CD4-positive, alpha-beta T cell treated with Interleukin-21 for 1 hour (primary cell): Measurements from ENCODE around the gene MRPL34.
"Not testable (repeated sequence)": the region's sequence is repeated elsewhere in the genome, so short reads cannot be mapped to it uniquely, and the experiment has no call there.

Source experiments
- DNase-seq: peaks from one replicate; pipeline ENCODE4 v3.0.0-alpha.2; 2020

MRPL34 gene

DNA sequence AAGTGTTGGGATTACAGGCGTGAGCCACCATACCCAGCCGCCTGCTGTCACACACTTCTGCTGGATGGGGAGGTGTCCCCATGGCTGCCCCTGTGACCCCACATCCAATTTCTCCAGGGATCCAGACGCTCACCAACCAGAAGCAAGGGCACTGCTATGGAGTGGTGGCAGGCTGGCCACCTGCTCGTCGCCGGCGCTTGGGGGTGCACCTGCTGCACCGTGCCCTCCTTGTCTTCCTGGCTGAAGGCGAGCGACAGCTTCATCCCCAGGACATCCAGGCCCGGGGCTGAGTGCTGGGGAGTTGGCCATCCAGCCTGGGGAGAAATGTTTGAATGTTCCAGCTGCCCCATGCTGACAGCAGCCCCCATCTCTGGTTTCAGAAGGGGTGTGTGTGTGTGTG is 19.4 kb upstream of the MRPL34 start:
- no peak for DNase-seq

DNA sequence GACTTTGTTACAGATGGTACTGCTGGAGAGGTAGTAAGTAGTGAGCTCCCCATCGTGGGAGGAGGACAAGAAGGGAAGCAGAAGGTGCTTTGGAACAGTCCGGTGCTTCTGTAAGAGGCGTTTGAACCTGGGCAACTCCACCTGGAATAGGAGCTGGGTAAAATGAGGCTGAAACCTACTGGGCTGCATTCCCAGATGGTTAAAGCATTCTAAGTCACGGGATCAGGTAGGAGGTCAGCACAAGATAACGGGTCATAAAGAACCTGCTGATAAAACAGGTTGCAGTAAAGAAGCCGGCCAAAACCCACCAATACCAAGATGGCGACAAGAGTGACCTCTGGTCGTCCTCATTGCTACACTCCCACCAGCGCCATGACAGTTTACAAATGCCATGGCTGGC is 18.9 kb upstream of the MRPL34 start:
- no peak for DNase-seq

DNA sequence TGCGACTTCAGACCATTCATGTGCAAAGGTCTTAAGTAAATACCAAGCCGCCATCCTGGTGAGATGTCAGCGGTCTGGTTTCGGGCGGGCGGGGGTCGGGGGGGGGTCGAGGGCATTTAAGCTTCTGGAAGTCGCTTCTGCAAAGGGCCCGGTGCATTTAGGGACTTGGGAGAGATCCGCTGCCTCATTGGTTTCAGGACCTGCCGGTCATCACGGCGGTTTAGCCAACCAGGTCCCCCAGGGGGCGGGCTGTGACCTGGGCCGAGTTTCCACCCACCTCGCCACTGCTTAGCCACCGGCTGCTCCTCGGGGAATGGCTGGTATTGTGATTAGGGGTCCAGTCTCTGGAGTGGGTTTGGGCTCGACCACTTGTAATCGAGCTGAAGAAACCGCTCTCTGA is 16.2 kb upstream of the MRPL34 start:
- peak; percentile 37 for DNase-seq

DNA sequence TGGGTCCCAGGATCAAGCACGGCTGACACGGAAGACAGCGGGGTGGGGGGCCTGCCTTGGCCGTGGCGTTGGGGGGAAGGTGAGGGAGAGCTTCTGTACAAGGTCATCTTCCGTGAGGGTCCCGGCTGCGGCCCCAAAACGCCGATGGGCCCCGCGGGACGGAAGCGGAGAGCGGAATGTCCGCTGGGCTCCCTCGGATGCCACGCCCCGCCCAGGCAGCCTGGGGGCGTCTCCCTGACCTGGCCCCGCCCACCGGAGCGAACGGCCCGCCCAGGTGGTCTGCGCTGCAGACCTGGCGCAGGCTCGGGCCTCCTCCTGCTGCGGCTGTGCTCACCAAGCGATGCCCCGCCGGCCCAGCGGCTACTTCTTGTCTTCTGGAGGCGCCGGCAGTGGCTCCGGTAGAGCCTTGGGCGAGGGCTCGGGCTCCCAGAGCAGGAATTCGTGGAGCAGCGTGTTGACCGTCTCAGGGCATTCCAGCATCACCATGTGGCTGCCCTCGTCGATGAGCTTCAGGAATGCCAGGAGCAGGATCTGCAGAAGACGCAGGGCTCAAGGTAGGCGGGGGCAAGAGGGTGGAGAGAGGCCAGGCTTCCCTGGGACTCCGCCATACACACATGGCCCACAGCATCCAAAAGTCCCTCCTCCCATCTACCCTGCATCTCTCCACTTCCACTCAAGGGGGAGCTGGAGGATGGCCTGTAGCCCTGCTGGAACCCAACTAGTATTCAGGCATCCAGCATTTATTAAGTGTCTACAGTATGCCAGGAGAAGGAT is 13.2 kb upstream of the MRPL34 start:
- DNase-seq = peak; percentile 87

DNA sequence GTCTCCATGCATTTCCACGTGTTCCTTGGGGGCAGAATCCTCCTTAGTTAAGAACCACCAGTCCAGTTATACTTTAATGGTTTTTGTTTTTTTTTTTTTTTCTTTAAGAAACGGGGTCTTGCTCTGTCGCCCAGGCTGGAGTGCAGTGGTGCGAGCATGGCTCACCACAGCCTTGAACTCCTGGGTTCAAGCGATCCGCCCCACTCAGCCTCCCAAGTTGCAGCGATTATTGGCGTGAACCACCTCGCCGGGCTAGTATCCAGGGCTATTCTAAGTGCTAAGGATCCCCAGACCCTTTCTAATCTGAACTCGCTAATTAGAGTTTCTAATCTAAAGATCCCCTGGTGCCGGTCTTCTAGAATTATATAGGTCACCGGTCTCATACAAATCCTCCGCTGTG is 12.1 kb upstream of the MRPL34 start:
- DNase-seq = no peak

DNA sequence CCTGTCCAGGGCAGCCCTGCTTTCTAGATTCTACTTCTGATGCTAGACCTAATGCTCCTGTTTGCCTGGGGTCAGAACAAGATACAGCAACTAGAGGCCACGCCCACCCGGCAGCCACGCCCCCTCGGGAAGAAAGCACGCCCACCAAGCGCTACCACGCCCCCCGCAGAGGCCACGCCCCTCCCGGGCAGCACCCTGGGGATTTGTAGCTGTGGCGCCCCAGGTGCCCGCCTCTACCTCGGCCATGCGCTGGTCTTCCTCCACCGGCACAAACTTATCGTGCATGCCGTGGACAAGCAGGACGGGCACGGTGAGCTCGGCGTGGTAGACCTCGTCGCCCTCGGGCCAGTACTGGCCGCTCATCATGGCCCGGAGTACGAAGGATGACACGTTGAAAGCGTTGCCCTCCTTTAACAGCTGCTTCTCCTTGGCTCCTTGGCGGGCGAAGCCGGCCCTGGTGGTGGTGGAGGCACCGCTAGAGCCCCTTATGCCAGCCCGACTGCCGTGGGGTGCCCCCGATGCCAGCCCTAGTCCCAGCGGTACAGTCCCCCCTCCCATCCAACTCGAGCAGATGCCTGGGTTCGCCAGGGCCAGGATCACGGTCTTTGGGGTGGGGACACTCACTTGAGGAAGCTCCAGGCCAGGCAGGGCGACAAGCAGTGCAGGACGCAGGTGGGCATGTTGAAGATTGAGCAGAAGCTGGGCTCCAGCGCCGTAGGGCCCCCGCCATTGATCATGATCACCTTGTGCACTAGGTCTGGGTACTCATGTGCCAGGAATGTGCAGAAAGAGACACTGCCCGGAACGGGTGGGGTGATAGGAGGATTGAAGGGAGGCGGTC is 11.4 kb upstream of the MRPL34 start:
- DNase-seq = peak; percentile 58

DNA sequence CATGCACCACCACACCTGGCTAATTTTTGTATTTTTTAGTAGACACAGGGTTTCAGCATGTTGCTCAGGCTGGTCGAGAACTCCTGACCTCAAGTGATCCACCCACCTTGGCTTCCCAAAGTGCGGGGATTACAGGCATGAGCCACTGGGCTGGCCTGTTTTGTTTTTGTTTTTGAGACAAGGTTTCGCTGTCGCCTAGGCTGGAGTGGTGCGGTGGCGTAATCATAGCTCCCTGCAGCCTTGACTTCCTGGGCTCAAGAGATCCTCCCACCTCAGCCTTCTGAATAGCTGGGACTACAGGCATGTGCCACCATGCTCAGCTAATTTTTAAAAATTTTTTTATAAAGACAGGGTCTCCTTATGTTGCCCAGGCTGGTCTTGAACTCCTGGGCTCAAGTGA is 10.1 kb upstream of the MRPL34 start:
- DNase-seq = not testable (repeated sequence)

DNA sequence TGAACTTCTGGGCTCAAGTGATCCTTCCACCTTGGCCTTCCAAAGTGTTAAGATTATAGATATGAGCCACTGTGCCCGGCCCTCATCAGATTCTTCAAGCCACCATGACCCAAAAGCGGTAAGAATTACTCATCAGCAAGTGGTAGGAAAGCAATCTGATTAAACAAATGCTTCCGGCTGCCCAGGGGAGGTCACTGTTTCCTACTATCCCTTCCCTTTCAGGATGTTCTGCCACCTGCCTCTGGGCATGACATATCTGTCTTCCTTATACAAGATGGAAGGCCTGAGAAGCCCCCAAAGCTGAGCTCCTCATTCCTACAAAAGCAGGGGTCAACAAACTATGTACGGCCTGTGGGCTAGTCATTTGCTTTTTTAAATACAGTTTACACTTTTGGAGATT is 9.4 kb upstream of the MRPL34 start:
- no peak for DNase-seq

DNA sequence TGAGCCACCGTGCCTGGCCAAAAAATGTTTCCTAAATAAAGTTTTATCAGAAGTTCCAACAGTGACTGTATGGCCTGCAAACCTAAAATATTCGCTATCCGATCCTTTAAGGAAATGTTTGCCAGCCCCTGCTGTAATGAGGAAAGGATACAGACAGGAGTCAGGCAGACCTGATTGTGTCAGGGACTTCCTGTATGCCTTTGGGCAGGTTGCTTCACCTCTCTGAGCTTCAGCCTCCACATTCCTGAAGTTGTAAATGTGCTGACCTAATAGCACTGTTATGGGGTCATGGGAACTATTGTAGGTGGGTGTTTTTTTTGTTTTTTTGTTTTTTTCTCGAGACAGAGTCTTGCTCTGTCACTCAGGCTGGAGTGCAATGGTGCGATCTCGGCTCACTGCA is 8.7 kb upstream of the MRPL34 start:
- no peak for DNase-seq

DNA sequence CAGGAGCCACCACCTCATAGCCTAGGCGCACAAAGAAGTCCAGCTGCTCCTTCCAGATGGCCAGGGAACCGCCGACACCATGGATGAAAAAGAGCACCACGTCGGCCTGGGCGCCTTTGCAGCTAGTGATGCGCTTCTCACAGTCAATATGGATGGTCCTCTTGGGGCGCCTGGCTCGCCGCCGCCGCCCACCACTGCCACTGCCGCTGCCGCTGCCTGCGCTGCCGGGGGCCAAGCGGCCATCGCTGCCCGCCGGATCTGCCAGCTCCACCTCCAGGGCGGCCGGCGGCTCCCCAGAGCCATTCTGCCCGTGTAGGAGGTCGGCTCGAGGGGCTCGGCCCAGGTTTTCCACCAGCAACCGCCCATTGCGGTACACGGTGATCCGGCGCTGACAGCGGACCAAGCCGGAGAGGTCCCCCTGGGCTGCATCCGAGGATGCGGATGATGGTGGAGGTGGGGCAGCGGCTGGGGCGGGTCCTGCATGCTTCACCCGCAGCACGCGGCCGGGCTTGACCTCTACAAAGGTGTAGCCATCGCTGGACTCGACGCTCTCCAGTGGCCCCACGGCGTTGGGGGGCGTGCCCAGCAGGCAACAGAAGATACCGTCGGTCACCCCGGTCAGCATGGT is 4.6 kb upstream of the MRPL34 start:
- no peak for DNase-seq

DNA sequence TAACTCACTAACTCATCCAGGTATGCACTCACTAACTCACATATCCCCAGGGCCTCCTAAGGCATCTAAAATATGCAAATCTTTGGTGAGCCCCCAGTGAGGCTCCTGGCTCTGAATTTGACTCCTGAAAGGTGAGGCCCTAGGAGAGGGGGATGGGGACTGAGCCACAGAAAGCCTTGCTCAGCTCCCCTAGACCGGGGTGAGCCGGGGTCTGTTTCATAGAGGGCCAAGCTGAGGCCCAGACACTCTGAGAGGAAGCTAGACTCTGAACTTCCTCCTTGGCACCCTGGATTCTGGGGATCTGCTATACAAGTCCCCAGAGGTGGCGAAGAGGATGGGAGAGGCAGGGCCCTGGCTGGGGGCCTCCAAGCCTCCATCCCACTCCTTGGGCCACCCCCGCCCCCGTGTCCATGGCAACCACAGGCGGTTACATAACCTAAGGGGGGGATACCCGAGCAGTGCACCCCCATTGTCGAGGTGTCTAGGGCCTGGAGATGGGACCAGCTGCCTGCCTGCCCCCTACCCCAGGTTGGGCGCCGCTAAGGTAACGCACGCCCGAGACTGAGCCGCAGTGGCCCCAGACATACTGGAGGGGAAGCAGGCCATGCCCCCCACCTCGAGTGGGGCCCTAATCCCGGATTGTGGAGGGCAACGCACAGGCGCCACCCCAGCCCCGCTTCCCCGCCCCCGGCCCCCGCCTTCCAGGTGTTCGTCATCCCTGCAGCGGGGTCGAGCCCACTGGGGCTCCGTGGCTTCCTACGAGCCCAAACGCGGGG is 3.1 kb upstream of the MRPL34 start:
- DNase-seq = peak; percentile 29

DNA sequence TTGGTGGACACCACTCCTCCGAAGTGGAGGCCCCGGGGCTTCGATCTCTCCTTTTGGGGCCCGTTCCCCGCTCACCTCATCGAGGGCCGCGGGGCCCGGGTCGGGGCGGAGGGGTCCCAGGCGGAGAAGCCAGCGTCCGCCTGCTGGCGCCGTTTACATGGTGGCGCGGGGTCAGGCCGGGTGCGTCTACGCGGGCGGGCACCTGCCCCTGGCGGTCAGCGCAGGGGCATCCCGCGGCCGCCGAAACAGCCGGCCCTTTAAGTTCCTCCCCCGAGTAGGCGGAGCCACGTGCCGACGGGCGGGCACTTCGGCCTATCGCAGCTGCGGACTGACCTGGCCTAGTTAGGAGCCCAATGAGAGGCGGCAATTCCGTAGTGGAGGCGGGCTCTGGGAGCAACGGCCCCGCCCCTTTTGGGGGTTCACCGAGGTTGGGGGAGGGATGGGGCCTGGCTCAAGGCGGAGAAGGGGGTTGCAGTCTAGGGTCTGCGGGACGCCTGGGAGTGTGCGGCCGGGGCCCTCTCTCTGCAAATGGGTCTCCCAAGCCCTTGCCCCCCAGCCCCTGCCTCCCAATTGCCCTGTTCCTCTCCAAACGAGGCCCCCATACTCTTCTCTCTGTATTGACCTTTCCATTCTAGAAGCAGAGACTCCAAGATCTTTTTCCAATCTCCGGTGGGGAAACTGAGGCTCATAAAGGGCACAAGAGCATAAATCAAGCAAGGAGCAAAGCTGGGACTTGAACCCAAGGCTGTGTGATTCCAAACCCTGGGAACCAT is 2.3 kb upstream of the MRPL34 start, which contains the start of gene ABHD8:
TSS of gene ABHD8 (minus strand) at position 259 of the 773 bp plus-strand sequence. CDS start 1,809 bp downstream, outside the sequence.
- peak; percentile 95 for DNase-seq

DNA sequence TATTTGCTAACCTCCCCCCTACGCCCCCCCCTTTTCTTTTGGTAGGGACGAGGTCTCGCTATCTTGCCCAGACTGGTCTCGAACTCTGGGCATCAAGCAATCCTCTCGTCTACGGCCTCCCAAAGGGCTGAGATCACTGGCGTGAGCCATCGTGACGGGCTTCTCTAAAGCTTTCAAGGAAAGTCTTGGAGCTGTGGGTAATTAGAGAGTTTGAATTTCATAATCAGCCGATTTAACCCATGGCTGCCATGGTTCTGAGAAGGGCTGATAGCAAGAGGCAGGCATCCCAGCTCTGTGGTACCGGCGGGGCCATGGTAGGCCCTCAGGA is 1.8 kb upstream of the MRPL34 start:
- no peak for DNase-seq

DNA sequence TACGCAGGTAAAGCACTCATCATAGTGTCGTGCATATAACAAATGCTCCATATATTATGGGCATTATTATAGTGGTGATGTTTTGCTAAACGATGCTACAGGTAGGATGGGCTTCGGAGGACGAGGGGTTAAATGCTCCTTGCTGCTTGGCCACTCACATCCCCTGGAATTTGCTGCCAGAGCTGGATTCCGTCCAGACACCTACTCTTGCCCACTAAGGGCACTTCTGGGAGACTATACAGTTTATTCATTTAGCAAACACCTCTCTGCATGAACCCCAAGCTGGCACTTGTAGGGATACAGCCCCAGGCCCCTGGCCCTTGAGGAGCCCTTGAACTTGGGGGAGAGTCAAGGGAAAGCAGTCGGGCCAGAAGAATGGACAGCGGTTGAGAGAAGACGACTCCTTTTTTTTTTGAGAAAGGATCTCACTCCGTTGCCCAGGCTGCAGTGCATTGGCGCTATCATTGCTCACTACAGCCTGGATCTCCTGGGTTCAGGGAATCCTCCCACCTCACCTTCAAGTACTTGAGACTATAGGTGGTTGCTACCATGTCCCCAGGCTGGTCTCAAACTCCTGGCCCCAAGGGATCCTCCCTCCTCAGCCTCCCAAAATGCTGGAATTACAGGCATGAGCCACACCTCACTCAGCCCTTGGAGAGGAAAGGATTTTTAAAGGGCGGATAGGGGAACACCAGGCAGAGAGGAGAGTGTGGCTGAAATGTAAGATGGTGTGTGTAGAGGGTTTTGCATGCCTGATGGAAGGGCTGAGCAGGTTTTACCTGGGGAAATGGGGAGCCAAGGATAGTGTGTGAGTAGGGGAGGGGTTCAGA is 1.1 kb upstream of the MRPL34 start:
- no peak for DNase-seq

DNA sequence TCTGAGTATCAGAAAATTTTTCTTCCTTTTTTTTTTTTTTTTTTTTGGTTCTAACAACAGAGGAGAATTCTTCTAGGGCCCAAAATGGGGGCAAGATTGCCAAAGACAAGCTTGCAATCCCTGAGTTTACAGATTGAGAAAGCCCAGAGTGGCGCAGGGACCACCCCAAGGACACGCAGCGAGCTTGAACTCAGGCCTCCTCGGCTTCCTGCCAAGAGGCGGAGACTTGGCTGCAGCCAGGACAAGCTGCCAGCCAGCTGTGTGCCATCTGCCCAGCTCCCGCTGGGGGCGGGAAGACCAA is 506 bp upstream of the MRPL34 start:
- DNase-seq = no peak

DNA sequence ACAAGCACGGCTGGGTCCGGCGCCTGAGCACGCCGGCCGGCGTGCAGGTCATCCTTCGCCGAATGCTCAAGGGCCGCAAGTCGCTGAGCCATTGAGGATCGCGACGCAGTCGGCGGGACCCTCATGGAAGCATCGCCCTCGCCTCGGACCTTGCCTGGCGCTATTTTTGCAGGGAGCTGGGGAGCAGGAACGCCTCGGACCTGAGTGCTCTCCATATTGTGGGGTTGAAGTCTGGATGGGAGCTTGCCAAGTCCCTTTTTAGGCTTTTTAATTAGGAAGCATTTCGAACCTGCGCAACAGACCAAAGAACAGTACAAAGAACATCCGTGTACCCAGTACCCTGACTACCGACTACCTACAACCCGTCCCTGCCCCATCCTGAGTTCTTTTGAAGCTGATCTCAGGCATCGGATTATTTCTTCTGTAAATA is 628 bp downstream of the MRPL34 start:
- DNase-seq = no peak

DNA sequence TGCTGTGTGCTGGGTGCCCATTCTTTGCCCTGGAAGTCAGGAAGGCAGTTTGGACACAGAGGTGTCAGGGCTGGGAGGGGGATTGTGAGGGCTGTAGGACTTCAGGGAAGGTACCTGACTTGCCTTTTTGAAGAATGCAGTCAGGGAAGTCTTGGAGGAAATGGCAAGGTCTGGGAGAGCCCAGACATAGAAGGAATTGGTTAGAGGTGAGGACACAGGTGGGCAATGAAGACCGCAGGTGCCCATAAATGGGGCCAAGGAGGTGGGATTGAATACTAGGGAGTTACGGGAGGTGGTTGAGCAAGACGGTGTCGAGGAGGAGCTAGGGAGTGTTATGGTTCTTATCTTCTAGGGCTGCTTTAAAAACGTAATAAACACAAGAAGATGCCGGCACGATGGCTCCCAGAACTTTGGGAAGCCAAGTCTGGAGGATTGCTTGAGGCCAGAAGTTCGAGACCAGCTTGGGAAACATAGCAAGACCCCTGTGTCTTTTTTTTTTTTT is 2.3 kb downstream of the MRPL34 start:
- DNase-seq = no peak

DNA sequence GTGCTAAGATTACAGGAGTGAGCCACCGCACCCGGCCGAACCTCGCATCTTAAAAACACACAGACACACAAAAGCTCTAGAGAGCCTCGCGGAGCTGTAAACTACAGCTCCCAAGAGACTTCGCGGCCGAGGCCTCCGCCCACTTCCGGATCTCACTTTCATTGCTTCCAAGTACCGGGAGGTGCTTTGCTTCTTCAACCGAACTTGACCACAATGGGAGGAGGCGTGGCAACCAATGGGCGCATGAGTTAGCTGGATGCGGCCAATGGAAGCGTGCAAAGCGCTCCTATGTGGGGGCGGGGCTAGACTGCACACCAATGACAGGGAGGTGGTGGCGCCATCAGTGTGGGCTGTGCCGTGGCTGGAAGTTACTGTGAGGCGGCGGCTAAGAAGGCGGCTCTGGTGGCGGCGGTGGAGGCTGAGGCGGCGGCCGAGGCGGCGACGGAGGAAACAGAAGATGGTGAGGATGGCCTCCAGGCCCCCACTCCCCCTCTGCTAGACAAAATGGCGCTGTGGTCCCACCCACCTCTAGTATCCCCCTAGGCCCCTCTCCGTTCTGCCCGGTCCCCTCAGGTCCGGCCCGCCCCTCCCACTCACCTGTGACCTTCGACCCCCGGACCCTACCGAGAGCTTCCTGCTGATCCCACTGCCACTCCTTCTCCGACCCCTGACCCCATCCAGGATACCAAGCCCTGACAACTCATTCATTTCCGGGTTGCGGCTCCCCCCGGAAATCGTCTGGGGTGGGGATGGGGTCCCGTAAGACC is 3.7 kb downstream of the MRPL34 start, which contains the start of gene DDA1:
TSS of gene DDA1 (plus strand) at position 366 of the 767 bp plus-strand sequence. CDS start at position 458, 92 bp downstream.
- peak; percentile 100 for DNase-seq

DNA sequence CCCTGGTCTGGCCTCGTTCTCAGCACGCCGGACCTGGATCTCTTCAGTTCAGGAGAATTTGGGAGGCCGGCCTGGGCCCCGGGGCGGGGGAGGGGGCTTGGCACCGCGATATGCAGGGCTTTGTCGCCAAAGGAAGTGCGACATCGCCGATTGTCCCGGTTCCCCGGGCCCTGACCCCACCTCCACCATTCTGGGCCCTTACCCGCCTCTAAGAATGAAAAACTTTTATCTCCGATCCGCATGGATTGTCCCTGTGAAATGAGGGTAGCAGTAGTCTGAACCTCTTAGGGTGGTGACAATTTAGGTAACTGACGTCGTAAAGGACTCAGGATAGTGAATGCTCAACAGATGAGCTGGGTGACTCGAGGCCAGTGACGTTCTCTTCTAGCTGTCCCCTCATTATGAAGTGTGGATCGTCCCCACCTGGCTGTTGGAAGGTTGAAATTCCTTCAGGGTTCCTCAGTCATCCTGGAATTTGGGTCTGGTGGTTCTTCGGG is 4.3 kb downstream of the MRPL34 start:
- DNase-seq = no peak
